ENCODE data around the gene AKT3. TPM values are rescaled to one million over a fixed set of nuclear protein-coding genes. Genes with fewer than 3 reads are reported as not detected.

The AKT3 gene
- total and polyA plus RNA-seq, 5 donors = 8.4 to 61.2 (median 47.9) TPM

DNA sequence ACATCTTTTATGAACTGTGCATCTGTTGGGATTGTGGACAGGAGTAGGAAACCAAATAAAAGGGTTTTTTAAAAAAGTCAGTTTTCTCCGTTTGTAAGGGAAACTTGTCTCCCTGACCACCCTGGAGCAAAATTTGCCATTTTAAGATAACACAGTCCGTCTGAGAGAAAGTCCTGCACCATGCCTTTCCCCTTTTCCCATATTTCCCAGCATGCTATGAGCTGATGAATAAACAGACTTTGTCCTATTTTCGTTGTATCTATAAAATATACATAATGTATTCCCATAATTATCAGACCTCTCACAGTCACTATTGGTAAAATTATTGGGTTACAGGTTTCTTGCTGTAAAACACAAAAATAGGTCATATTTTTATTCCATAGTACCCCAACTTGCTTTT, 1.7 kb upstream of the AKT3 start:
- Histone ChIP-seq H3K9me3 (ENCODE audit: control insufficient read depth, low read length) (no peaks in the 10 kb centered on the region), H3K27me3 (ENCODE audit: control insufficient read depth, insufficient read depth) (no peaks in the 10 kb centered on the region), H3K4me1 (ENCODE audit: control insufficient read depth, insufficient read depth, low read length) (no peaks in the 10 kb centered on the region), H3K27ac (ENCODE audit: low read length) (no peak overlapping the region), H3K4me3 (ENCODE audit: low read length) (no peak overlapping the region)
- intact Hi-C loops (cut with DNase I) = loop anchor here in 1 of 4 donors (5.0 kb wide), 1 partner anchor 196 kb away; no protein-coding TSS in a partner anchor
- ATAC-seq = no peak
- no peak for DNase-seq
- 28% methylated on average over 3 of the region's 3 CpGs for WGBS

DNA sequence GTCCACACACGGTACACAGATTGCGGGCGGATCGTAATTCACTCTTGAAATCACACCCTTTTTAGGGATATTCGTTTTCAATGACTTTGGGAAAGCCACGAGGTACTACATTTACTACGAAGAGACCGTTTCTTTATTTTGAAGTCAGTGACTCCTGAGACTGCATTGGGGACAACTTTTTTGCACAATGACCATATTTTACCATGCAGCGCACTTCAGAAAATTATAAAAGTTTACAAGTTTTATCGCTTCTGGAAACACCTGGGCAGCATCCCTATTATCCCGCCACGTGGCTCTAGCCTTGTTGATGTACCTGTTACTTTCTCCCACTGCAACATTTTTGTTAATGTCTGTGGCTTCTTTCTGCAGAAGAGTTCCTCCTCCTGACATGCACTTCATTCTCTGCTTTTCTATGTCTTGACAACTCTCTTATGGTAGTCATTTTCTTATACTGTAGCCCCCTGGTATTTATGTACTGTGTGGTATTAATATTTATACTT, 1.3 kb upstream of the AKT3 start:
- Histone ChIP-seq H3K9me3 (ENCODE audit: control insufficient read depth, low read length) (no peaks in the 10 kb centered on the region), H3K27ac (ENCODE audit: low read length) (peak overlapping the region; percentile 93), H3K4me1 (ENCODE audit: control insufficient read depth, insufficient read depth, low read length) (no peaks in the 10 kb centered on the region), H3K27me3 (ENCODE audit: control insufficient read depth, insufficient read depth) (no peaks in the 10 kb centered on the region), H3K4me3 (ENCODE audit: low read length) (peak overlapping the region; percentile 69)
- intact Hi-C loops (cut with DNase I) = loop anchor here in 1 of 4 donors (5.0 kb wide), 1 partner anchor 196 kb away; no protein-coding TSS in a partner anchor
- WGBS = 5% methylated on average over 12 of the region's 12 CpGs
- no peak for ATAC-seq
- DNase-seq = no peak

DNA sequence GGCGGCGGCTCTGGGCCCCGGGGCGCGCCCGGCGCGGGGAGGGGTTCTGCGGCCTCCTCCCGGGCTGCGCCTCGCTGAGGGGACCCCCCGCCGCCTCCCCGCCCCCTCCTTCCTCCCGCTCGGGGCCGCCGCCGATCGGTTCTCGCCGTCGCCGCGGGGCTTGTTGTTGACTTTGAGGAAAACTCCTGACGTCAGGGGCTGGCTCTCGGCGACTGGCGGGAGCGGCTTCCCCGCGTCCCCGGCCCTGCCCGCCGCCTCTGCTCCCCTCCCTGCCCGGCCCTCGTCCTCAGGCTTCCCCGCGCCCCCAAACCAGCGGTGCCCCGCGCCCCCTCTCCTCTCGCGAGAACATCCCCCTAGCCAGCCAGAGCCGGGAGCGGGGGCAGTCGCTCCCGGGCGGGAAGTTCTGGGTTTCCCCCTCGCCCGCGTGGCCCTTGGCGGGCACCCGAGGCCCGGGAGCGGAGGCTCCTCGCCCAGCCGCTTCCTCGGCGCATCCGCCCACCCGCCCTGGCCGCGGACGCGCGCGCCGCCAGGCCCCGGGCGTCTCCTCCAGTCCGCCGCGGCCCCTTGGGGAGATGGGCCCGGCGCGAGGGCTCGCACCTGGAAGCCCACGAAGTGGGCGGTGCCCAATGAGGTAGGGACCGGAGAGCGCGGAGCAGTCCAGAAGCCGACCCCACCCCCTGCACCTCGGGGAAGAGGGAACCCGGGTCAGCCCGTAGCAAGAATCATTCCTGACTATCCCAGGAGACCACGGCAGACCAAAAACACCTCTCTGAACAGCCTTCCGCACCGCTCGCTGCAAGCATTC, 611 bp upstream of the AKT3 start:
- peak; percentile 83 to 93 (median 92) for DNase-seq
- WGBS = under 1% methylated on average over 91 of the region's 92 CpGs
- intact Hi-C loops (cut with DNase I) = loop anchor here in 1 of 4 donors (5.0 kb wide), 1 partner anchor 197 kb away; no protein-coding TSS in a partner anchor
- H3K27ac ChIP-seq (ENCODE audit: low read length) = peak overlapping the region; percentile 93
- H3K4me3 ChIP-seq (ENCODE audit: low read length) = peak overlapping the region; percentile 69
- no peaks in the 10 kb centered on the region for H3K4me1 ChIP-seq (ENCODE audit: control insufficient read depth, insufficient read depth, low read length)
- ATAC-seq = peak; percentile 75 to 81
- H3K9me3 ChIP-seq (ENCODE audit: control insufficient read depth, low read length) = no peaks in the 10 kb centered on the region
- H3K27me3 ChIP-seq (ENCODE audit: control insufficient read depth, insufficient read depth) = no peaks in the 10 kb centered on the region

- peak; percentile 64 to 75 for ATAC-seq
- intact Hi-C loops (cut with DNase I) = loop anchor here in 2 of 4 donors (5.0 to 10.0 kb wide), 2 partner anchors 55 to 198 kb away; no protein-coding TSS in a partner anchor
- Histone ChIP-seq H3K9me3 (ENCODE audit: control insufficient read depth, low read length) (no peaks in the 10 kb centered on the region), H3K27ac (ENCODE audit: low read length) (peak overlapping the region; percentile 98), H3K4me1 (ENCODE audit: control insufficient read depth, insufficient read depth, low read length) (no peaks in the 10 kb centered on the region), H3K4me3 (ENCODE audit: low read length) (peak overlapping the region; percentile 69), H3K27me3 (ENCODE audit: control insufficient read depth, insufficient read depth) (no peaks in the 10 kb centered on the region)
- under 1% methylated on average over 78 of the region's 81 CpGs for WGBS
- DNase-seq = peak; percentile 50 to 81 (median 79)
Measured at GRCh38 chr1:243849421-243850201, 432 bp downstream of the AKT3 start.

DNA sequence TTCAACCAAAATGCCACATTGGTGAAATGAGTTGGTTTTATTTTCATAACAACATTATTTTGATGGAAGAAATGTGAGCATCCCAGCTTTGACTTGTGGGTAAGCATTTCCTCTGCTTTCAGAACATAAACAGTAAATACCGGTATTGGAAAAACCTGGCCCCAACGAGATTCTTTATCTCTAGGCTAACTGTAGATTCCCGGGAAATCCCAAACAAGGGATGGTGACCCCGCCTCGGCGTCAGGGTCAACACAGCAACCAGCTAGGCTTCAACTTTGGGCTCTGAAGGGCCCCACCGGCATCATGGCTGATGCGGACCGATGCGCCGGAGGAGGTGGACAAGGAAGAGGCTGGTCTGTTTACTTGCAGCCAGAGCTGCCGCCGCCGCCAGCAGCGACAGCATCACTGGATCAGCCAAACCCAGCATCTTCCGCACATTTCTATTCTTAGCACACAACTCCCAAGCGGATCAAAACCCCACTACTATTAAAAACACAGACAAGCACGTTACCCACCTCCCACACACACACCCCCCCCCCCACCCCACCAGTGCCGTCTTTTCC, 1.1 kb downstream of the AKT3 start:
- Histone ChIP-seq H3K9me3 (ENCODE audit: control insufficient read depth, low read length) (no peaks in the 10 kb centered on the region), H3K27me3 (ENCODE audit: control insufficient read depth, insufficient read depth) (no peaks in the 10 kb centered on the region), H3K27ac (ENCODE audit: low read length) (peak overlapping the region; percentile 98), H3K4me1 (ENCODE audit: control insufficient read depth, insufficient read depth, low read length) (no peaks in the 10 kb centered on the region), H3K4me3 (ENCODE audit: low read length) (peak overlapping the region; percentile 69)
- WGBS = under 1% methylated on average over 19 of the region's 19 CpGs
- ATAC-seq (peak; percentile 56 to 70), DNase-seq (peak; percentile 54 to 85 (median 79))
- intact Hi-C loops (cut with DNase I) = loop anchor here in 1 of 4 donors (10.0 kb wide), 1 partner anchor 54 kb away; no protein-coding TSS in a partner anchor

DNA sequence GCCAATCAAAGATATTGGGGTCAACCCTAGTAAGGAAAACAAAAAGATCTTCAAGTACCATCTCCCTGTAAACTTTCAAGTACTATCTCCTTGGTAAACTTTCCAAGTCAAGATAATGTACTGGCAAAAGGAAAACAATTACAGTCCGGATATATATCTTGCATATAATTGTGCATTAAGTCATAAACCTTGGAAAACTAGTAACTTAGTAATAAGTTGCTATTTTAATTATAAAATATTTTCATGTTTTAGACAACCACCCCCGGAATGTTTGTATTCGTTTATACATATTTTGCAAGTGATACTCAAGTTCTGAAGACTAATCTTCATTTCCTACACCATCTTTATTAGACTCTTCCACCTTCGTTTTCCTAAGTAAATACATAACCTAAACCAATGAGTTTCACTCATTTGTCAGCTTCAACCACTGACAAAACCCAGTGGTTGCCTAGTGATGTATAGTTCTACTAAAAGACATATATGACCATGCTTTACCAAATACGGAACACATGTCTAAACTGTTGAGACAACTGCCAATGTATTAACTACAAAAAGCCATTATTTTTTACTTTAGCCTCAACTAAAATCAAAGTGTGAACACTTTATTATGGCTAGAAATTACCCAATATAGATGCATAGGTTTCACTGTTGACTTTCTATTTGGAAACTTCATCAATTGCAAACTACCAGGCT, 1.7 kb downstream of the AKT3 start:
- 68% methylated on average over 5 of the region's 5 CpGs for WGBS
- H3K4me1 ChIP-seq (ENCODE audit: control insufficient read depth, insufficient read depth, low read length) = no peaks in the 10 kb centered on the region
- intact Hi-C loops (cut with DNase I) = loop anchor here in 1 of 4 donors (10.0 kb wide), 1 partner anchor 54 kb away; no protein-coding TSS in a partner anchor

GRCh38 chr1:243846761-243847160, 3.3 kb downstream of the AKT3 start:
- intact Hi-C loops (cut with DNase I) = loop anchor here in 1 of 4 donors (10.0 kb wide), 1 partner anchor 52 kb away; no protein-coding TSS in a partner anchor
- peaks cover 2% of the 10 kb centered on the region for H3K4me1 ChIP-seq (ENCODE audit: control insufficient read depth, insufficient read depth, low read length)
- DNase-seq = no peak
- WGBS = 95% methylated on average over 1 of the region's 1 CpG
- no peak overlapping the region for H3K27ac ChIP-seq (ENCODE audit: low read length)
- no peaks in the 10 kb centered on the region for H3K9me3 ChIP-seq (ENCODE audit: control insufficient read depth, low read length)
- no peak overlapping the region for H3K4me3 ChIP-seq (ENCODE audit: low read length)
- no peaks in the 10 kb centered on the region for H3K27me3 ChIP-seq (ENCODE audit: control insufficient read depth, insufficient read depth)
- ATAC-seq = no peak

More for the DNA sequence above, 1.7 kb downstream of the AKT3 start:
- no peaks in the 10 kb centered on the region for H3K9me3 ChIP-seq (ENCODE audit: control insufficient read depth, low read length)
- DNase-seq = no peak
- no peak for ATAC-seq
- H3K27me3 ChIP-seq (ENCODE audit: control insufficient read depth, insufficient read depth) = no peaks in the 10 kb centered on the region
- peak overlapping the region; percentile 69 for H3K4me3 ChIP-seq (ENCODE audit: low read length)
- H3K27ac ChIP-seq (ENCODE audit: low read length) = no peak overlapping the region

DNA sequence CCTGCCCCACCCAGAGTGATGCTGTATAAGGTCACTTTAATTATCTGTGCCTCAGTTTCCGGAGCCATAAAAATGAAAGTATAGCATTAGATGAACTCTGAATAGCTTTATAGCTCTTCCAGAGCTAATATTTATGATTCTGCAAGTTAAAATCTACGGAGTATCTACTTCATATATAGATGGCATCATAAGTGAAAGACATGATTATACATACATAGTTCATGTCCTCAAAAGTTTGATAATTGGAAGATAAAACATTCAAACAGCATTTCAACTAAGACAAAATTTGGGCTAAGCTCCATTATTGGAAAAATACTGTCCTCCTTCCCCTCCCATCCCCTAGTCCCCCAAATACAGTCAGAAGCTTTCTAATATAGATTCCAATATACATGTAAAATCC, 4.2 kb downstream of the AKT3 start:
- H3K4me3 ChIP-seq (ENCODE audit: low read length) = no peak overlapping the region
- intact Hi-C loops (cut with DNase I) = loop anchor here in 1 of 4 donors (10.0 kb wide), 1 partner anchor 51 kb away; no protein-coding TSS in a partner anchor
- H3K27me3 ChIP-seq (ENCODE audit: control insufficient read depth, insufficient read depth) = no peaks in the 10 kb centered on the region
- 93% methylated on average over 2 of the region's 2 CpGs for WGBS
- peaks cover 2% of the 10 kb centered on the region for H3K4me1 ChIP-seq (ENCODE audit: control insufficient read depth, insufficient read depth, low read length)
- ATAC-seq (no peak), DNase-seq (no peak)
- no peak overlapping the region for H3K27ac ChIP-seq (ENCODE audit: low read length)
- no peaks in the 10 kb centered on the region for H3K9me3 ChIP-seq (ENCODE audit: control insufficient read depth, low read length)

DNA sequence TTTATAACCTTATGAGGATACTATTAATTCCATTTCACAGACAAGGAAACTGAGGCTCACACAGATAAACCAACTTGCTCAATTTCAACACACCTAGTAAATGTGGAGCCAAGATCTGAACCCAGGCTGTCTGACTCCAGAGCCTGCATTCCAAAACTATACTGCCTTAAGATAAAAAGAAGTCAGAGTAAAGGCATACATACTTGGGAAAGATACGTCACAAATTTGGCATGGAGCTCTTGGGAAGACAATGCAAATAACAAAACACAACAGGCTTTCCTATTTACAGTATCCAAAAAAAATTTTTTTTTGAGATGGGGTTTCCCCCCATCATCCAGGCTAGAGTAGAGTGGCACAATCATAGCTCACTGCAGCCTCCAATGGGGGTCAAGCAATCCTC, 5.9 kb downstream of the AKT3 start:
- H3K4me1 ChIP-seq (ENCODE audit: control insufficient read depth, insufficient read depth, low read length) = peaks cover 2% of the 10 kb centered on the region
- no peak for ATAC-seq
- intact Hi-C loops (cut with DNase I) = loop anchor here in 1 of 4 donors (10.0 kb wide), 1 partner anchor 49 kb away; no protein-coding TSS in a partner anchor

DNA sequence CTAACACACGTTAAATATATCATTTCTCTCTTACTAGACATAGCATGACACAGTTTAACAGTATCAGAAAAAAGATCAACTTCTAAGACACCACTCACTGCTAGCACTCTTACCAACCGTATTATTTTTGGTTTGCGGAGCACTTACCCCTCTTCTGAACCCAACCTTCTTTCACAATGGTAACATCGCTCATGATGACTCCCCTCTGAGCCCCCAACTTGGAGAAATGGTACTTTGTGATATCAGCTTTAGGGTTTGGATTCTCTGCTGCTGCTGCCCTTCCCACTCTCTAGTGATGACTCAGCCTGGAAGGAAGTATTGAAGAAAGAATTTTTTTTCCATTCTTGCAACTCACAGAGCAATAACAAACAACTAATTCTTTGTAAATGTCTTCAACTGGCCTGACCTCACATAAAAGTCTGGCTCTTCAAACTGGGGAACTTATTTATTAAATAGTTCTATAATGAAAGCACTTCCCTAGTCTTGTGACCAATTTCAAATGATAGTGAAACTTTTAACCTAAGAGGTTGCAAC, 7.0 kb downstream of the AKT3 start:
- DNase-seq (no peak), ATAC-seq (peak; percentile 83 to 84)
- 62% methylated on average over 4 of the region's 4 CpGs for WGBS
- Histone ChIP-seq H3K9me3 (ENCODE audit: control insufficient read depth, low read length) (no peaks in the 10 kb centered on the region), H3K4me3 (ENCODE audit: low read length) (no peak overlapping the region), H3K27me3 (ENCODE audit: control insufficient read depth, insufficient read depth) (no peaks in the 10 kb centered on the region), H3K4me1 (ENCODE audit: control insufficient read depth, insufficient read depth, low read length) (peaks cover 2% of the 10 kb centered on the region), H3K27ac (ENCODE audit: low read length) (no peak overlapping the region)
- intact Hi-C loops (cut with DNase I) = loop anchor here in 1 of 4 donors (10.0 kb wide), 1 partner anchor 48 kb away; no protein-coding TSS in a partner anchor

More for the DNA sequence above, 5.9 kb downstream of the AKT3 start:
- Histone ChIP-seq H3K4me3 (ENCODE audit: low read length) (no peak overlapping the region), H3K27ac (ENCODE audit: low read length) (no peak overlapping the region), H3K27me3 (ENCODE audit: control insufficient read depth, insufficient read depth) (no peaks in the 10 kb centered on the region), H3K9me3 (ENCODE audit: control insufficient read depth, low read length) (no peaks in the 10 kb centered on the region)
- no peak for DNase-seq
- 75% methylated on average over 1 of the region's 1 CpG for WGBS

Data from right cardiac atrium (tissue), 5 donors.